H54 (cell line): ENCODE data around the gene KLHL26.

Experiments used
- DNase-seq: peaks from one replicate; pipeline ENCODE4 v3.0.0; 2011; ENCODE audit warnings: low spot score, mixed read lengths; ENCODE audit not compliant: insufficient read length
- FAIRE-seq: peaks from 3 replicates; lab custom pipeline; 2011; peaks lifted over from hg19 to GRCh38; lab: Jason Lieb, UNC
- POLR2A ChIP-seq: IDR thresholded peaks from 2 replicates; pipeline ENCODE4 v1.6.1; 2011; ENCODE audit warnings: low read depth, mild to moderate bottlenecking, low read length

KLHL26 gene

GRCh38 chr19:18663940-18664530 lies 27.2 kb downstream of the KLHL26 start:
- DNase-seq (no peak), FAIRE-seq (no peak)
- TF ChIP-seq POLR2A = no peak

DNA sequence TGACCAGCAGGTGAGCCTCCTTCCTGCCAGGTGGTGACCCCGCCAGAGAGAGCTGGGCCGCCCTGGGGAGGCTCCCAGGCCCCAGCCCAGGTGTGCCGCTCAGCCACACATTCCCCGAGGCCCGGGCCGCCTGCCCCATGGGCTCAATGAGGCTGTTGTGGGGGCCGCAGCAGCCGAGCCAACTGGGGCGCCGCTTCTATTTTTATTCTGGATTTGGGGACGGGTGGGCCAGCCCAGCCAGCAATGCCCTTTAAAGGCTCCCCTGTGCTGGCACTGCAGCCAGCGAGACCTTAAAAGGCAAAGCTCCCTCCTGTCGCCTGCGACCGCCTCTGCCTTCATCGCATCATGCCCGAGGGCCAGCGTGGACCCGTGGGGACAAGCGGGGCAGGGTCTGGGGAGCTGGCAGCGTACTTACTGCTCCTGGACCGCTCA lies 29.0 kb downstream of the KLHL26 start:
- DNase-seq (no peak), FAIRE-seq (no peak)
- no peak for TF ChIP-seq POLR2A

DNA sequence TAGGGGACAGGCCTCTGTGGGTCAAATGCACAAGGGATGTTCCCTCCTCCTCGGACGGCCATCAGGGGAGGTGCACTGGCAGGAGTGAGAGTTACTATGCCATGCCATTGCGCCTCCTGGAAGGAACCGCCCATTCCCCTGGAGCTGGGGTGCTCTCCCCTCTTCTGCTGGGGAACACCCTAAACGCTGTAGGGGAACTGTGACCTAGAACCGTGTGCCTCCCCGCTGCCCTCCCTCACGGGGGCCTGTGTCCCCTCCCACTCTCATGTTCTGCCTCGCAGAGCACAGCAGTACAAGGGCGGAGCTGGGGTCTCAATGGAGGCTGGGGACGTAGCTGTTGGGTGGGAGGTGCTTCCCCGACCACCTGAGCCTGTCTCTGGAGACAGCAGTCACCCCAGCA lies 29.5 kb downstream of the KLHL26 start:
- DNase-seq (no peak), FAIRE-seq (no peak)
- no peak for TF ChIP-seq POLR2A

DNA sequence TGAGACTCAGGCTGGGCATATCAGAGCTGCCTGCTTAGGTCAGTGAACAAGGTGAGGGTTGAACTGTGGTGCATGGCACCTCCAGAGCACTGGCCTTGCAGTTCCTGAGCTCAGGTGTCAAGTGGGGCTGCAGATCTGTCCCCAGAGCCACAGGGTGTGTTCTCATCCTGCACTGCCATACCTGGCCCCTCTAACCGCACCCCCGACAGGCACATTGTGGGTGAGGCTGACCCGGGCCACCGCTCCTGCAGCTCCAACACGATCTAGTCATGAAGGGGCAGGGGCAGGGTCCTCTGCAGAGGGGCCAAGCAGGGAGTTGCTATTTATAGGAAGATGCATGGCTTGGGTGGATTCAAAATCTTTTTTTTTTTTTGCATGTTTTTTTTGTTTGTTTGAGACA lies 30.0 kb downstream of the KLHL26 start:
- DNase-seq (no peak), FAIRE-seq (no peak)
- no peak for TF ChIP-seq POLR2A

DNA sequence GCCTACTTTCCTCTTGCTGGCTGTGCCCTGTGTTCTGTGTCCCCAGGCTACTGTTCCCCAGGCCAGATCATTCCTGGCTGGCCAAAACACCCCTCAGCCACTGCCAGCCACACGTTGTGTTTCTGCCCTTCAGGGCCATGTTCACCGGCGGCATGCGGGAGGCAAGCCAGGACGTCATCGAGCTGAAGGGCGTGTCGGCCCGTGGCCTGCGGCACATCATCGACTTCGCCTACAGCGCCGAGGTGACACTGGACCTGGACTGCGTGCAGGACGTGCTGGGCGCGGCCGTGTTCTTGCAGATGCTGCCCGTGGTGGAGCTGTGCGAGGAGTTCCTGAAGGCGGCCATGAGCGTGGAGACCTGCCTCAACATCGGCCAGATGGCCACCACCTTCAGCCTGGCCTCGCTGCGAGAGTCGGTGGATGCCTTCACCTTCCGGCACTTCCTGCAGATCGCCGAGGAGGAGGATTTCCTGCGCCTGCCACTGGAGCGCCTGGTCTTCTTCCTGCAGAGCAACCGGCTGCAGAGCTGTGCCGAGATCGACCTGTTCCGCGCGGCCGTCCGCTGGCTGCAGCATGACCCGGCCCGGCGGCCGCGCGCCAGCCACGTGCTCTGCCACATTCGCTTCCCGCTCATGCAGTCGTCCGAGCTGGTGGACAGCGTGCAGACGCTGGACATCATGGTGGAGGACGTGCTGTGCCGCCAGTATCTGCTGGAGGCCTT lies 30.9 kb downstream of the KLHL26 start:
- FAIRE-seq (no peak), DNase-seq (no peak)
- no peak for TF ChIP-seq POLR2A

GRCh38 chr19:18668252-18668631 lies 31.4 kb downstream of the KLHL26 start:
- DNase-seq (no peak), FAIRE-seq (no peak)
- TF ChIP-seq POLR2A = no peak

DNA sequence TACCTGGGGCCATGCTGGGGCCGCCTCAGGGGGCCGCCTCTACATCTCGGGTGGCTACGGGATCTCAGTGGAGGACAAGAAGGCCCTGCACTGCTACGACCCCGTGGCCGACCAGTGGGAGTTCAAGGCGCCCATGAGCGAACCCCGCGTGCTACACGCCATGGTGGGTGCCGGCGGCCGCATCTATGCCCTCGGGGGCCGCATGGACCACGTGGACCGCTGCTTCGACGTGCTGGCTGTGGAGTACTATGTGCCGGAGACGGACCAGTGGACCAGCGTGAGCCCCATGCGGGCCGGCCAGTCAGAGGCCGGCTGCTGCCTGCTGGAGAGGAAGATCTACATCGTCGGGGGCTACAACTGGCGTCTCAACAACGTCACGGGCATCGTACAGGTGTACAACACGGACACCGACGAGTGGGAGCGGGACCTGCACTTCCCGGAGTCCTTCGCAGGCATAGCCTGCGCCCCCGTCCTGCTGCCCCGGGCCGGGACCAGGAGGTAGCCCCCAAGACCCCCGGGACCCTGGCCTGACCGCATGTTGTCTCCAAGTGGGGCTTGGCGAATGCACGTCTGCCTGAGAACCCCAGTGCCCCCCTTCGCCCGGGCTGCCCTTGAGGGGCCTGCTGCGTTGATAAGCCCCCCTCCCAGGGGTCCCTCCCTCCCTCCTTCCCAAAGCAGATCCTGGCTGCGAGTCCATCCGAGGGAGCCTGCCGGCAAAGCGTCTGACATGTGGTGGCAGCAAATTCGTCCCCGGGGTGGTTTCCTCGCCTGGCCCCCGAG lies 32.1 kb downstream of the KLHL26 start:
- no peak for FAIRE-seq
- no peak for DNase-seq
- no peak for TF ChIP-seq POLR2A

GRCh38 chr19:18669524-18669817 lies 32.6 kb downstream of the KLHL26 start:
- FAIRE-seq (no peak), DNase-seq (no peak)
- no peak for TF ChIP-seq POLR2A

DNA sequence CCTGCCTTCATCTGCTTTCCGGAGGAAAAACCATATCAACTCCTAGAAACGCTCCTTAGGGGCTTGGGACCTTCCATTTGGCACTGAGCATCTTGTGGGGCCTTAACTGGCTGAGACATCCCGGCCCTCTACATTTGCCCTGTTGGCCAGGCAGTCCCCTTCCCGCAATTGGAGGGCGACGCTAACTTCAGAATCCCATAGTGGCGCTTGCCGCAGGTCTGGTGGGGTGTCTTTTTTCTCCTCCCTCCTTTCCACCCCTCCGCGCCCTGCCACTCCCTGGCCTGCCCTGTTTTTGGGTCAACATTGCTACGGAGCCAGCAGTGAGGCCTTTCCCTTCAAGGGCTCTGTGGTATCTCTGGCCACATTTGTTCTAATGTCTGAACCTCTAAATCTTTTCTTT lies 33.1 kb downstream of the KLHL26 start:
- TF ChIP-seq POLR2A = no peak
- FAIRE-seq = no peak

DNA sequence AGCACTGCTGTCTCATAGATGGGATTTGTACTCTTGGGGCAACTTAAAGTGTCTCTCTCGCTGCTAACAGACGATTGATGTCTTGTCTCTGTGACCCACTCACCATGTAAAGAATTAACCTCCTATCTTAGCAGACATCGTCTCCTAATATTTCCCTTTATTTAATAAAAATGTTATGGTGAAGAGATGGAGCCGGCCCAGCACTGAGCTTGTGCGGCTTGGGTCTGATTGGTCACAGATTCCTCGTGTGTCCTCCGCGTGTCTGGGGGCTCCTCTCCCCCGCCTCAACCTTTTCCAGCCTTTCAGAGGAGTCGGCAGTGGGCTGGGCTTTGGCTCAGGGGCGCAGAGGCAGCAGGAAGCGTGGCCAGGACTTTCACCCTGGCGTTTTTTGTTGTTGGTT lies 33.5 kb downstream of the KLHL26 start:
- no peak for FAIRE-seq
- no peak for TF ChIP-seq POLR2A
- DNase-seq = no peak

More for the DNA sequence above, 33.1 kb downstream of the KLHL26 start:
- DNase-seq = no peak

DNA sequence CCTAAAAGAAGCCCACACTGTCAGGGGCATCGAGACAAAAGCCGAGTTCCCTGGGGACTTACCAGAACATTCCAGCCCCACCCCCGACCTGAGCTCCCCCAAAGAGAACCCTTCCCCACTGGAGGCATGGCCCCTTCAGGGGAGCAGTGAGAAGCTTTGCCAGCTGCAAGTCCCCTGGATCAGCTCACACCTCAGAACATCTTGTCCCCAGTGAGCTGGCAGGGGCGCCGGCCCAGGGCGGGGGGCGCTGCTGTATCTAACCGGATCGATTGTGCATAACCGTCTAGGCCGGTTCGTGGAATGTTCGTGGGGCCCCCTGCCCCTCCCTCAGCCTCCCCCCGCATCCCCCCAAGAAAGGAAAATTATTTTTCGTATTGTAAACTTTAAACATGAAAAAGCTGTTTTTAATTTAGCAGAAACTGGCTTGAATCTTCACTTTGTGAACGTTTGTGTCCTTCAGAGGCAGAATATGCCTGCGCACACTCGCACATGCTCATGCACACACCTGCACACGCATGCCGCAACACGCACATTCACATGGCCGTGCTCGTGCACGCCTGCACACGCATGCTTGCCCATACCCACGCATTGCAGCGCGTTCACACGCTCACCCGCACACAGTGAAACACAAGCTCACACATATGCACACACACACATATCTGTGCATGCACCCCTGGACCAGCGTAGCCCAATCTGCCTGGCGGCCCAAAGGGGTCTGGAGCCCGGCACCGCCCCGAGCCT lies 34.6 kb downstream of the KLHL26 start:
- no peak for DNase-seq
- no peak for TF ChIP-seq POLR2A
- FAIRE-seq = no peak

GRCh38 chr19:18672044-18672451 lies 35.2 kb downstream of the KLHL26 start:
- TF ChIP-seq POLR2A = no peak
- FAIRE-seq (no peak), DNase-seq (no peak)

DNA sequence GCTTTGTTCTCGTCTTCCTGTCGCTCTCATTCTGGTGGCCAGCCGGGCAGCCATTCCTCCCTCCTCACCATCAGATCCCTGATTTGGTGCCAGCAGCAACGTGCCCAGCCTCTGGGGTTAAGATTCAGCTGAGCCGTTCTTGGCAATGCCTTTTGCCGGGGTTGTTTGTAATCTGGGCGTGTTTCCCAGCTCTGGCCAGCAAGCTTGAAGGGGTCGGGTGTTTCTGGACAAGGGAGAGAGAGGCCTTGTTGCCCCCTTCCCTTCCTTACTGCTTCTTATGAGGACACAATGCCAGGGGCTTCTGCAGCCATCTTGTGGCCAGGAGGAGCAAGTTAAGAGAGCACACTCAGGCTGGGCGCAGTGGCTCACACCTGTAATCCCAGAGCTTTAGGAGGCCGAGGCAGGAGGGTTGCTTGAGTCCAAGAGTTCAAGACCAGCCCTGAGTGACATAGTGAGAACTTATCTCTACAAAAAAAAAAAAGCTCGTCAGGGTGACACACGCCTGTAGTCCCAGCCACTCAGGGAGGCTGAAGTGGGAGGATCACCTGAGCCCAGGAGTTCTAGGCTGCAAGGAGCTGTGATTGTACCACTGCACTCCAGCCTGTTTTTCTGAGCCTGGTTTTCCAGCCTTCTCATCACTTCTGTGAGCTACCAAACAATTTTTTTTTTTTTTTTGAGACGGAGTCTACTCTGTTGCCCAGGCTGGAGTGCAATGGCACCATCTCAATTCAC lies 35.9 kb downstream of the KLHL26 start:
- FAIRE-seq = no peak
- no peak for TF ChIP-seq POLR2A
- no peak for DNase-seq
